ENCODE data around the gene NPIPA3. TPM values are rescaled to one million over a fixed set of nuclear protein-coding genes. Genes with fewer than 3 reads are reported as not detected.
"Not testable (repeated sequence)": the region's sequence is repeated elsewhere in the genome, so short reads cannot be mapped to it uniquely, and the experiment has no call there.

The NPIPA3 gene
- total RNA-seq, 1 experiment from 2014 or later: 3.2 TPM

DNA sequence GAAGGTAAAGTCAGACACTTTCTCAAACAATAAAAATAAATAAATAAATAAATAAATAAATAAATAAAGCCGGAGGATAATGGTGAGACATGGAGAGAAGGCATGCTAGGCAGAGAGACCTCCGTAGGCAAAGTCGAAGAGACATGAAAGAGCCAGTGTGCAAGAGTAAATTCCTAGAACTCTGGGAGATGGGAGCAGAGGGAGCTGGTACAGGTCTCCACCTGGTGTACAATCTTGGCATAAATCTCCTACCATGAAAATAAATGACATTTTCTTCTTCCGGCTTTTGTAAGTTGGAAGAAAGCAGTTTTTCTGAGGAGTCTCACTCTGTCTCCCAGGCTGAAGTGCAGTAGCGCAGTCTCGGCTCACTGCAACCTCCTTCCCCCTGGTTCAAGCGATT, 1.4 kb upstream of the NPIPA3 start:
- H3K4me1 Mint-ChIP-seq (ENCODE audit: insufficient read depth, unreplicated experiment); H3K27ac Mint-ChIP-seq (ENCODE audit: low read depth, unreplicated experiment); H3K9me3 Mint-ChIP-seq (ENCODE audit: unreplicated experiment); H3K4me3 Mint-ChIP-seq (ENCODE audit: unreplicated experiment); POLR2A ChIA-PET; intact Hi-C loops (cut with micrococcal nuclease); H3K36me3 Mint-ChIP-seq (ENCODE audit: insufficient read depth, unreplicated experiment); BruUV-seq (replicated peaks); H3K27me3 Mint-ChIP-seq (ENCODE audit: insufficient read depth, unreplicated experiment); CTCF ChIA-PET; DNase-seq (ENCODE audit: unreplicated experiment): not testable (repeated sequence)

DNA sequence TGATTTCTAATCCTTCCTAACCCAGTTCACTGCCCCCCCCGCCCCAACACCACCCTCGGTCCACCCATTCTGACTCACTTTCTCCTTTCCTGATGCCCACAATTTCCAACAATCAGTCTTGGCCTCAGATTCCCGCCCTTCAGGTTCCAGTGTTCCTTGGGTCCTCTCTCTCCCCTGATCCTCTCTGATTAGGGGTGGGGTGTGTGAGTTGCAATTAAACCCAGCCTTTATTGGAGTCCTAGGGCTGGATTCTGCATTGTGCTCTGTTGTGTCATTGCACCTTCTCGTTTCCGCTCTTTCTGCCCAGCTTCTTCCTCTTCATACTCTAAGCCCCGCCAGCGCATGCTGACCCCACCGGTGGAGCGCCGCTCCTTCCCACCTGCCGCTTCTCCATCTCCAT, 539 bp upstream of the NPIPA3 start:
- H3K27me3 Mint-ChIP-seq (ENCODE audit: insufficient read depth, unreplicated experiment); H3K4me1 Mint-ChIP-seq (ENCODE audit: insufficient read depth, unreplicated experiment); CTCF ChIA-PET; POLR2A ChIA-PET; H3K4me3 Mint-ChIP-seq (ENCODE audit: unreplicated experiment); H3K9me3 Mint-ChIP-seq (ENCODE audit: unreplicated experiment); BruUV-seq (replicated peaks); intact Hi-C loops (cut with micrococcal nuclease); H3K27ac Mint-ChIP-seq (ENCODE audit: low read depth, unreplicated experiment); H3K36me3 Mint-ChIP-seq (ENCODE audit: insufficient read depth, unreplicated experiment); DNase-seq (ENCODE audit: unreplicated experiment): not testable (repeated sequence)

DNA sequence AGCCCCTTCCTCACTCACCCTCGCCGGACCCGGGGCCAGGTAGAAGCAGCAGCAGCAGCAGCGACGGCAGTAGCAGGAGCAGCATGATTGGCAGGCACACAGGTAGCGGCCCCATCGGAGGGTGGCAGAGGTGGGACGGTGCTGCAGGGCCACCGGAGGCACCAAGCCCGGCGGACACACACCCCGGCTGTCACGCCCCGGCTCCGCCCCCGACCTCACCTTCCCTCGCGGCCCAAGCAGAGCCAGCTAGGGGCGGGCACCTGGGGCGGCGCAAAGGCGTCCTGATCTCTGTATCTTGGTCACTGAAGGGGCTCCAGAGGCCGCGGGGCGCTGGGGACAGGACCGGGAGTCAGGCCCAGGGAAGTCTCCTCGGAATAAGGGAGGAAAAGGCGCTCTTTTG, 30.0 kb downstream of the NPIPA3 start:
- not testable (repeated sequence) for H3K4me1 Mint-ChIP-seq (ENCODE audit: insufficient read depth, unreplicated experiment)

GRCh38 chr16:14740832-14741385, 37.7 kb downstream of the NPIPA3 start:
- H3K36me3 Mint-ChIP-seq (ENCODE audit: insufficient read depth, unreplicated experiment); H3K27me3 Mint-ChIP-seq (ENCODE audit: insufficient read depth, unreplicated experiment); POLR2A ChIA-PET; H3K4me3 Mint-ChIP-seq (ENCODE audit: unreplicated experiment); H3K9me3 Mint-ChIP-seq (ENCODE audit: unreplicated experiment); CTCF ChIA-PET; BruUV-seq (replicated peaks); DNase-seq (ENCODE audit: unreplicated experiment); H3K27ac Mint-ChIP-seq (ENCODE audit: low read depth, unreplicated experiment); H3K4me1 Mint-ChIP-seq (ENCODE audit: insufficient read depth, unreplicated experiment); intact Hi-C loops (cut with micrococcal nuclease): not testable (repeated sequence)

More for the DNA sequence above, 30.0 kb downstream of the NPIPA3 start:
- DNase-seq (ENCODE audit: unreplicated experiment); intact Hi-C loops (cut with micrococcal nuclease); H3K27me3 Mint-ChIP-seq (ENCODE audit: insufficient read depth, unreplicated experiment); H3K9me3 Mint-ChIP-seq (ENCODE audit: unreplicated experiment); H3K27ac Mint-ChIP-seq (ENCODE audit: low read depth, unreplicated experiment); BruUV-seq (replicated peaks); POLR2A ChIA-PET; H3K4me3 Mint-ChIP-seq (ENCODE audit: unreplicated experiment); CTCF ChIA-PET; H3K36me3 Mint-ChIP-seq (ENCODE audit: insufficient read depth, unreplicated experiment): not testable (repeated sequence)

DNA sequence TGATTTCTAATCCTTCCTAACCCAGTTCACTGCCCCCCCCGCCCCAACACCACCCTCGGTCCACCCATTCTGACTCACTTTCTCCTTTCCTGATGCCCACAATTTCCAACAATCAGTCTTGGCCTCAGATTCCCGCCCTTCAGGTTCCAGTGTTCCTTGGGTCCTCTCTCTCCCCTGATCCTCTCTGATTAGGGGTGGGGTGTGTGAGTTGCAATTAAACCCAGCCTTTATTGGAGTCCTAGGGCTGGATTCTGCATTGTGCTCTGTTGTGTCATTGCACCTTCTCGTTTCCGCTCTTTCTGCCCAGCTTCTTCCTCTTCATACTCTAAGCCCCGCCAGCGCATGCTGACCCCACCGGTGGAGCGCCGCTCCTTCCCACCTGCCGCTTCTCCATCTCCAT, 38.6 kb downstream of the NPIPA3 start:
- H3K4me3 Mint-ChIP-seq (ENCODE audit: unreplicated experiment); H3K27ac Mint-ChIP-seq (ENCODE audit: low read depth, unreplicated experiment); BruUV-seq (replicated peaks): not testable (repeated sequence)

DNA sequence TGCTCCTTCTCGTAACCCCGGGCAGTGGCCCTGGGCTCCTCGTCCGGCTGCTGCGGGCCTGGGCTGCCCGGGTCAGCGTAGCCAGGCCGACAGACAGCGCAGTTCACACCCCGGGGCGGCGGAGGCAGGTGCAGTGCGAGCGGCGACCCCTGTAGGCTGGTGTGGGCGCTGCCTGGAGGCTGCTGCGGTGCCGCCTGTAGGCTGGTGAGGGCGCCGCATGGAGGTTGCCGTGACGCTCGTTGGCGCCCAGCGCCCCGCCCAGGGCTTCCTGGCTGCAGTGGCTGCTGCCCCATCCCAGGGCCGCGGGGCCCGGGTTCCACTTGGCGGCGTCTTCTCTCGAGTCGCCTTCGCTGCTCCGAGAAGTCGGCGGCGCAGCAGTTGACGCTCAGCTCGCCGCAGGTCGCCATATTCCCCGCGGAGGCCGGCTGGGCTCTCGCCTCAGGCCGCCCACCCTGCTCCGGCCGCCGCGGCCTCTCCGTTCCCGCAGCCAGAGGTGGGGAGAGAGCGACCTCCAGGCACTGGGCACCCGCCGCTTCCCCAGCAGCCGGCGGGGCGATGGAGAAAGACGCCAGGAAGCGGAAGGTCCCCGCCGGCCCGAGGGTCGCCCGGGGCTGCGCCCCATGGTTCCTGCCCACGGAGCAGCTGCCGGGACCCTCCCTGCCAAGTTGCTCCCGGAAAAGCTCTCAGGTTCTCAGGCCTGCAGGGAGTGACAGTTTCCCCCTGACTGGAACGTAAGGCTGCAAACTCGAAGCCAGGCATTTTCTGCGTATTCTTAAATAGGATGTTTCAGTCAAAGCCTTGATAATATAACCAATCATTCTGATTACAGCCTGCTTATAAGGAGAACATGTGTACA, 39.3 kb downstream of the NPIPA3 start, which contains the start of gene NPIPA2:
Gene NPIPA2 (plus strand): TSS at position 261 of the 856 bp plus-strand sequence. CDS start 5,533 bp downstream, outside the sequence.
- H3K27me3 Mint-ChIP-seq (ENCODE audit: insufficient read depth, unreplicated experiment); CTCF ChIA-PET; H3K9me3 Mint-ChIP-seq (ENCODE audit: unreplicated experiment); H3K27ac Mint-ChIP-seq (ENCODE audit: low read depth, unreplicated experiment); H3K4me3 Mint-ChIP-seq (ENCODE audit: unreplicated experiment); POLR2A ChIA-PET; DNase-seq (ENCODE audit: unreplicated experiment); intact Hi-C loops (cut with micrococcal nuclease); H3K4me1 Mint-ChIP-seq (ENCODE audit: insufficient read depth, unreplicated experiment); H3K36me3 Mint-ChIP-seq (ENCODE audit: insufficient read depth, unreplicated experiment): not testable (repeated sequence)
- TSS peak; percentile 86 for BruUV-seq (replicated peaks)

More for the DNA sequence above, 38.6 kb downstream of the NPIPA3 start:
- intact Hi-C loops (cut with micrococcal nuclease); POLR2A ChIA-PET; DNase-seq (ENCODE audit: unreplicated experiment); H3K27me3 Mint-ChIP-seq (ENCODE audit: insufficient read depth, unreplicated experiment); H3K9me3 Mint-ChIP-seq (ENCODE audit: unreplicated experiment); CTCF ChIA-PET; H3K4me1 Mint-ChIP-seq (ENCODE audit: insufficient read depth, unreplicated experiment); H3K36me3 Mint-ChIP-seq (ENCODE audit: insufficient read depth, unreplicated experiment): not testable (repeated sequence)

- H3K36me3 Mint-ChIP-seq (ENCODE audit: insufficient read depth, unreplicated experiment); H3K27me3 Mint-ChIP-seq (ENCODE audit: insufficient read depth, unreplicated experiment); H3K4me3 Mint-ChIP-seq (ENCODE audit: unreplicated experiment); H3K9me3 Mint-ChIP-seq (ENCODE audit: unreplicated experiment); H3K4me1 Mint-ChIP-seq (ENCODE audit: insufficient read depth, unreplicated experiment); BruUV-seq (replicated peaks); DNase-seq (ENCODE audit: unreplicated experiment); POLR2A ChIA-PET; CTCF ChIA-PET; intact Hi-C loops (cut with micrococcal nuclease); H3K27ac Mint-ChIP-seq (ENCODE audit: low read depth, unreplicated experiment): not testable (repeated sequence)
Observed at GRCh38 chr16:14773654-14774053, 70.4 kb downstream of the NPIPA3 start.

- BruUV-seq (replicated peaks); H3K27me3 Mint-ChIP-seq (ENCODE audit: insufficient read depth, unreplicated experiment); H3K9me3 Mint-ChIP-seq (ENCODE audit: unreplicated experiment); CTCF ChIA-PET; H3K27ac Mint-ChIP-seq (ENCODE audit: low read depth, unreplicated experiment); POLR2A ChIA-PET; H3K4me1 Mint-ChIP-seq (ENCODE audit: insufficient read depth, unreplicated experiment); DNase-seq (ENCODE audit: unreplicated experiment); H3K4me3 Mint-ChIP-seq (ENCODE audit: unreplicated experiment); intact Hi-C loops (cut with micrococcal nuclease); H3K36me3 Mint-ChIP-seq (ENCODE audit: insufficient read depth, unreplicated experiment): not testable (repeated sequence)
Observed at GRCh38 chr16:14775624-14776023, 72.4 kb downstream of the NPIPA3 start.
